ENCODE data around the gene OBSL1. TPM values are rescaled to one million over a fixed set of nuclear protein-coding genes. Genes with fewer than 3 reads are reported as not detected.

Gene OBSL1
- total and polyA plus RNA-seq, 2 of the 4 experiments (the other 2 are of a cell fraction): 21.5 to 51.2 TPM

DNA sequence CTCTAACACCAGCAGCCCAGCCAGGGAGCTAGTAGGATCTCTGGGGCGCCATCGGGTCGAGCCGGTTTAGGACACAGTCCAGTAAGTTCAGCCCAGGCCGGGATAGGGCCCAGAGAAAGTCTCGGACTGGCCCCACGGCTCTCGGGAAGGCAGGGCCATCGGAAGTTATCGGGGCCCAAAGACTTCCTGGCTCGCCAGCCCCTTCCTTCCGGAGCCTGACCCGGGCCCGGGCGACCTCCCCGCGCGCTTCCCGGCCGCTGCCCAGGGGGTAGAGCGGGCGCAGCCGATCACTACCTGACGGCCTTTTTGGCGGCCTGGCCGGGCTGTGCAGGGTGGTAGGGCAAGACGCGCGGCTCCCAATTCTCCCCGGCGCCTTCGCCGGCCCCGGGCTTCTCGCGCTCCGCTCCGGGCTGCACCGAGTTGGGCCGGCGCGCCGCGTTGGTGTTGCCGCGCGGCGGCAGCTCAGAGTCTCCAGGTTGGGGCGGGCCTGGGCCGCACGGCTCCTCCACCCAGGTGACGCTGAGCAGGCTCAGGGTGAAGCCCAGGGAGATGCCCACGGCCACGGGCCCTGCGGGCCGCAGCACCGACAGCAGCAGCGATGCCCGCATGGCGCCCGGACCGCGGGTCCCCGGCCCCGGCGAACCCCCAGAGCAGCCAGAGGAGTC is 28.3 kb downstream of the OBSL1 start (continued):
- TF ChIP-seq, protein P1, sequence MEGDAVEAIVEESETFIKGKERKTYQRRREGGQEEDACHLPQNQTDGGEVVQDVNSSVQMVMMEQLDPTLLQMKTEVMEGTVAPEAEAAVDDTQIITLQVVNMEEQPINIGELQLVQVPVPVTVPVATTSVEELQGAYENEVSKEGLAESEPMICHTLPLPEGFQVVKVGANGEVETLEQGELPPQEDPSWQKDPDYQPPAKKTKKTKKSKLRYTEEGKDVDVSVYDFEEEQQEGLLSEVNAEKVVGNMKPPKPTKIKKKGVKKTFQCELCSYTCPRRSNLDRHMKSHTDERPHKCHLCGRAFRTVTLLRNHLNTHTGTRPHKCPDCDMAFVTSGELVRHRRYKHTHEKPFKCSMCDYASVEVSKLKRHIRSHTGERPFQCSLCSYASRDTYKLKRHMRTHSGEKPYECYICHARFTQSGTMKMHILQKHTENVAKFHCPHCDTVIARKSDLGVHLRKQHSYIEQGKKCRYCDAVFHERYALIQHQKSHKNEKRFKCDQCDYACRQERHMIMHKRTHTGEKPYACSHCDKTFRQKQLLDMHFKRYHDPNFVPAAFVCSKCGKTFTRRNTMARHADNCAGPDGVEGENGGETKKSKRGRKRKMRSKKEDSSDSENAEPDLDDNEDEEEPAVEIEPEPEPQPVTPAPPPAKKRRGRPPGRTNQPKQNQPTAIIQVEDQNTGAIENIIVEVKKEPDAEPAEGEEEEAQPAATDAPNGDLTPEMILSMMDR (conservative IDR thresholded peaks at IDR 0.05; ENCODE audit: low read depth, low read length): no peak
- no peak for TF ChIP-seq SMC3 (IDR thresholded peaks at IDR 0.05; ENCODE audit: low read depth, low read length)
- no peak for TF ChIP-seq RAD21 (IDR thresholded peaks at IDR 0.05; ENCODE audit: low read length)
- no peak for TF ChIP-seq RFX5 (IDR thresholded peaks at IDR 0.05; ENCODE audit: low read depth, low read length)
- TF ChIP-seq MAZ (IDR thresholded peaks at IDR 0.05; ENCODE audit: borderline replicate concordance, low read depth, low read length): no peak
